Peyer's patch (tissue), 4 donors: ENCODE measurements around the gene GPC6.

ENCODE experiments used
- POLR2A ChIP-seq, 2 donors: fragments of 450-650 bp; IDR thresholded peaks; one replicate each; pipeline ENCODE4 v1.5.1; 2017; ENCODE audit warnings: antibody characterized with exemption in 2 of 2, mild to moderate bottlenecking in 2 of 2, moderate library complexity in 2 of 2
- TF ChIP-seq, protein P1 (sequence below), 6 experiments: fragments of 450-650 bp in 4 of 6; fragments of 200-600 bp in 2 of 6; sonication (generic) in 1 of 6; IDR thresholded peaks; one replicate each; pipeline ENCODE4 v1.5.1; 2017 to 2019; ENCODE audit warnings: antibody characterized with exemption in 6 of 6, mild to moderate bottlenecking in 3 of 6, moderate library complexity in 1 of 6

GRCh38 chr13:94263038-94263437 lies 1036.4 kb downstream of the GPC6 start:
- no peak for TF ChIP-seq POLR2A (IDR thresholded peaks at IDR 0.05)
- TF ChIP-seq, protein P1, sequence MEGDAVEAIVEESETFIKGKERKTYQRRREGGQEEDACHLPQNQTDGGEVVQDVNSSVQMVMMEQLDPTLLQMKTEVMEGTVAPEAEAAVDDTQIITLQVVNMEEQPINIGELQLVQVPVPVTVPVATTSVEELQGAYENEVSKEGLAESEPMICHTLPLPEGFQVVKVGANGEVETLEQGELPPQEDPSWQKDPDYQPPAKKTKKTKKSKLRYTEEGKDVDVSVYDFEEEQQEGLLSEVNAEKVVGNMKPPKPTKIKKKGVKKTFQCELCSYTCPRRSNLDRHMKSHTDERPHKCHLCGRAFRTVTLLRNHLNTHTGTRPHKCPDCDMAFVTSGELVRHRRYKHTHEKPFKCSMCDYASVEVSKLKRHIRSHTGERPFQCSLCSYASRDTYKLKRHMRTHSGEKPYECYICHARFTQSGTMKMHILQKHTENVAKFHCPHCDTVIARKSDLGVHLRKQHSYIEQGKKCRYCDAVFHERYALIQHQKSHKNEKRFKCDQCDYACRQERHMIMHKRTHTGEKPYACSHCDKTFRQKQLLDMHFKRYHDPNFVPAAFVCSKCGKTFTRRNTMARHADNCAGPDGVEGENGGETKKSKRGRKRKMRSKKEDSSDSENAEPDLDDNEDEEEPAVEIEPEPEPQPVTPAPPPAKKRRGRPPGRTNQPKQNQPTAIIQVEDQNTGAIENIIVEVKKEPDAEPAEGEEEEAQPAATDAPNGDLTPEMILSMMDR (IDR thresholded peaks at IDR 0.05), result no peak
